Retinal pigment epithelial cell (primary cell): ENCODE measurements around the gene CCDC33.

Source experiments
- DNase-seq: peaks from one replicate; pipeline ENCODE4 v3.0.0-alpha.2; 2010; ENCODE audit warnings: low read depth
- H3K4me3 ChIP-seq: 2 replicates; pipeline ENCODE4 v1.5.1; 2011; ENCODE audit warnings: mild to moderate bottlenecking, low read length, control low read depth, moderate library complexity
- CTCF ChIP-seq: conservative IDR thresholded peaks from 2 replicates; pipeline ENCODE4 v1.5.1; 2011; ENCODE audit warnings: low read depth, low read length, control low read depth, inconsistent platforms

CCDC33 gene

GRCh38 chr15:74251131-74251811 lies 15.1 kb downstream of the CCDC33 start:
- no peak for DNase-seq
- TF ChIP-seq CTCF, result no peak

DNA sequence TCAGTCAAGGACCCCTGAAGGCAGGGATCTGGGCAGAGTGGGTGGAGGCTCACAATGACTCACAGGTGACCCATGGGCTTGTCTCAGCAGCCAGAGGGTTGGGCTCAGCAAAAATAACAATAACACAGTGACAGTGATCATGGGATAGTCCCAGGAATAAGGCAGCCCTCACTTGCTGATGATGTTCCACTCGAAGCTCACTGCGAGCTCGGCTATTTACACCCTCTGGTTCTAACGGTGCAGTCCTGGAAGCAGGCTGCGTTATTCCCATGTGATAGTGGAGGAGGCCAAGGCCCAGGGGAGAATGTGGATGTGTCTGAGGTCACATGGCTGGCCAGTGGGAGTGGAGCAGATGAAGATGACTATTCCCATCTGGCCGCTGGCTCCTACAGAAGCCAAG lies 16.2 kb downstream of the CCDC33 start:
- H3K4me3 ChIP-seq, result no peak overlapping the region
- TF ChIP-seq CTCF, result no peak
- DNase-seq, result no peak

More at GRCh38 chr15:74251131-74251811, 15.1 kb downstream of the CCDC33 start:
- no peak overlapping the region for H3K4me3 ChIP-seq

GRCh38 chr15:74252721-74253120 lies 16.6 kb downstream of the CCDC33 start:
- no peak overlapping the region for H3K4me3 ChIP-seq
- no peak for TF ChIP-seq CTCF
- DNase-seq, result no peak

GRCh38 chr15:74253211-74253921 lies 17.2 kb downstream of the CCDC33 start:
- no peak overlapping the region for H3K4me3 ChIP-seq
- TF ChIP-seq CTCF, result peak; percentile 12
- DNase-seq, result no peak

DNA sequence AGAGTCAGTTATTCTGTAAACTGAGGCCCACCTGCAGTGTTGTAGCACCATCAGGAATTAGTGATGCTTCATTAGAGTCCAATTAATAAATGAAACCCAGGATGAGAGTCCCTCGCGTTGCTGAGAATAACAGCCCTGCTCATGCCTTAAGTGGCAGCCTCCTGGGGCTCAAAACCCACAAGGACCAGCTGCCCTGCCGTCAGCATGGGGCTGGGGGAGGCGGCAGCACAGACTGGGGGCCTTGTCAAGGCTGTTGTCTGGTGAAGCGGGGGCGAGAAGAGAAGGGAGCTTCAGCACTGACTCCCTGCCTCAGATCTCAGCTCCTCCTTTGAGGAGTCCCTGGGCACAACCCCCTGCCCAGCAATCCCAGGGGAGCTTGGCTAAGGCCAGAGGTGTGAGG lies 21.0 kb downstream of the CCDC33 start:
- TF ChIP-seq CTCF, result no peak
- no peak for DNase-seq
- no peak overlapping the region for H3K4me3 ChIP-seq

GRCh38 chr15:74257623-74258022 lies 21.5 kb downstream of the CCDC33 start:
- no peak overlapping the region for H3K4me3 ChIP-seq
- no peak for TF ChIP-seq CTCF
- DNase-seq, result no peak
